Lower lobe of right lung (tissue), 2 donors: ENCODE measurements around the gene CEP135. TPM values are rescaled to one million over a fixed set of nuclear protein-coding genes. Genes with fewer than 3 reads are reported as not detected.

Experiments used
- ATAC-seq, 2 donors: fragments of 200-7000 bp; cut with Tn5 transposase; one replicate each; pipeline ENCODE4 v1.9.1; 2020 to 2022; ENCODE audit warnings: mild to moderate bottlenecking in 2 of 2, moderate library complexity in 2 of 2
- DNase-seq: peaks from one replicate; pipeline ENCODE4 v3.0.0-alpha.2; 2020
- H3K27ac ChIP-seq: fragments of 200-600 bp; one replicate; pipeline ENCODE4 v1.8.0; 2022
- H3K27me3 ChIP-seq: fragments of 200-600 bp; one replicate; pipeline ENCODE4 v1.8.0; 2022; ENCODE audit warnings: low read depth
- H3K36me3 ChIP-seq: fragments of 200-600 bp; one replicate; pipeline ENCODE4 v1.8.0; 2022; ENCODE audit warnings: mild to moderate bottlenecking
- H3K4me1 ChIP-seq: fragments of 200-600 bp; one replicate; pipeline ENCODE4 v1.8.0; 2022
- H3K4me3 ChIP-seq: fragments of 200-600 bp; one replicate; pipeline ENCODE4 v1.8.0; 2022; ENCODE audit warnings: mild to moderate bottlenecking
- H3K9me3 ChIP-seq: fragments of 200-600 bp; one replicate; pipeline ENCODE4 v1.8.0; 2022
- intact Hi-C: fragments of 100-400 bp; cut with DNase I; formaldehyde crosslinking; loops from one replicate; pipeline ENCODE4 v1.11.0; 2022
- total RNA-seq: library from RNA; stranded (reverse); fragmentation: NEBNext Ultra II Directional; extraction: Animal tissue kit (Norgen Biotek cat#: 25700); gene quantifications from one replicate; pipeline ENCODE4 v1.2.1, GENCODE V29; 2021
- TF ChIP-seq, protein P1 (sequence below): fragments of 200-600 bp; IDR thresholded peaks from one replicate; pipeline ENCODE4 v1.8.0; 2022; ENCODE audit warnings: antibody characterized with exemption, mild to moderate bottlenecking
- donor health status: DM: no; HTN: yes; CAD: no; lungs with severe emphysema.

Gene CEP135
- total RNA-seq, 1 donor from 2014 or later = 8.2 TPM

DNA sequence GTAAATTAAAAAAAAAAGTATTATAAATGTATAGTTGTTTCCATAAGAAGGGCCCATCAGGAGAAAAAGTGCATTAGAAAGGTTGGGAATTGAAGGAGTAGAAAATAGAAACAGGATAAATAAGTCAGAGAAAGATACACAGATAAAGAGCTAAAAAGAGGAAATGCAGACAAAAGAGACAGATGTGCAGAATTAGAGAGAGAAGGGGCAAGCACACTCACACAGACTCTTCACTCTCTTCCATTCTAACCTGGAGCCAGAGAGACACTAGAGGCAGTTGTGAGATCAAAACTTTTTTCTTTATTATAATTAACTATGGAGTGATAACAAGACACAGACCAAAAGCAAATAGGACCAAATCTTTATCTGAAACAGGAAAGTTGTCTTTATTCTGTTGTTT lies 134.1 kb downstream of the CEP135 start:
- Histone ChIP-seq H3K27ac (no peak overlapping the region), H3K4me3 (no peak overlapping the region), H3K36me3 (no peaks in the 10 kb centered on the region), H3K27me3 (no peaks in the 10 kb centered on the region), H3K4me1 (no peaks in the 10 kb centered on the region), H3K9me3 (no peaks in the 10 kb centered on the region)
- intact Hi-C loops = no loop called here
- DNase-seq (no peak), ATAC-seq (no peak)
- TF ChIP-seq, protein P1, sequence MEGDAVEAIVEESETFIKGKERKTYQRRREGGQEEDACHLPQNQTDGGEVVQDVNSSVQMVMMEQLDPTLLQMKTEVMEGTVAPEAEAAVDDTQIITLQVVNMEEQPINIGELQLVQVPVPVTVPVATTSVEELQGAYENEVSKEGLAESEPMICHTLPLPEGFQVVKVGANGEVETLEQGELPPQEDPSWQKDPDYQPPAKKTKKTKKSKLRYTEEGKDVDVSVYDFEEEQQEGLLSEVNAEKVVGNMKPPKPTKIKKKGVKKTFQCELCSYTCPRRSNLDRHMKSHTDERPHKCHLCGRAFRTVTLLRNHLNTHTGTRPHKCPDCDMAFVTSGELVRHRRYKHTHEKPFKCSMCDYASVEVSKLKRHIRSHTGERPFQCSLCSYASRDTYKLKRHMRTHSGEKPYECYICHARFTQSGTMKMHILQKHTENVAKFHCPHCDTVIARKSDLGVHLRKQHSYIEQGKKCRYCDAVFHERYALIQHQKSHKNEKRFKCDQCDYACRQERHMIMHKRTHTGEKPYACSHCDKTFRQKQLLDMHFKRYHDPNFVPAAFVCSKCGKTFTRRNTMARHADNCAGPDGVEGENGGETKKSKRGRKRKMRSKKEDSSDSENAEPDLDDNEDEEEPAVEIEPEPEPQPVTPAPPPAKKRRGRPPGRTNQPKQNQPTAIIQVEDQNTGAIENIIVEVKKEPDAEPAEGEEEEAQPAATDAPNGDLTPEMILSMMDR = no peak

Other genes with a start within 250 kb of the CEP135 start
- not detected for gene EXOC1L, start 129.2 kb upstream of the CEP135 start, total RNA-seq
- gene EXOC1, start 95.3 kb upstream of the CEP135 start, total RNA-seq = 35.9 TPM